Amniotic epithelial cell (primary cell): ENCODE data around the gene GPR26.

Source experiments
- DNase-seq: peaks from one replicate; pipeline ENCODE4 v3.0.0-alpha.2; 2010; ENCODE audit warnings: low read depth

The GPR26 gene

GRCh38 chr10:123666318-123667236, at the start of gene GPR26:
GPR26 (plus strand) TSS chr10:123666355; CDS start chr10:123666408, 53 bp downstream.
- no peak for DNase-seq

- no peak for DNase-seq
Measured at GRCh38 chr10:123618224-123618623, 47.9 kb upstream of the GPR26 start.

- DNase-seq, result no peak
Measured at GRCh38 chr10:123619067-123619855, 46.9 kb upstream of the GPR26 start.

- DNase-seq, result no peak
Measured at GRCh38 chr10:123620621-123621020, 45.5 kb upstream of the GPR26 start.

DNA sequence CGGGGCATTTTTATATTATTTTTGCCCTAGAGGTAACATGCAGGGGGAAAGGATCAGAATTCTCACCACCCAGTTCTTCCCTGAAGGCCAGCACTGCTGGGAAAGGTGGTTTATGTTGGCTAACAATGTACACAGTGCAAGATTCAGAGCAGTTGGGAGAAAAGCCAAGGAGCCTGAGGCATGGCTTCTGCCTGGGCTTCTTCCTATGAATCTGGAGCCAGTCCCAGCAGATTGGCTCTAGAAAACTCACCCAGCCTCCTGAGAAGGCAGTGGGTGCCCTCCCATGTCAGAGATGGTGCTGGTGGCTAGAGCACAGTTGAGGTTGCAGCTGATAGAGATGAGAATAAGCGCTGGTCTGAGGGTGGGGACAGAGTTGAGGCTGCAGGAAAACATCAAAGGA, 44.7 kb upstream of the GPR26 start:
- no peak for DNase-seq

GRCh38 chr10:123621916-123622315, 44.2 kb upstream of the GPR26 start:
- no peak for DNase-seq

- no peak for DNase-seq
Measured at GRCh38 chr10:123622381-123622780, 43.8 kb upstream of the GPR26 start.

DNA sequence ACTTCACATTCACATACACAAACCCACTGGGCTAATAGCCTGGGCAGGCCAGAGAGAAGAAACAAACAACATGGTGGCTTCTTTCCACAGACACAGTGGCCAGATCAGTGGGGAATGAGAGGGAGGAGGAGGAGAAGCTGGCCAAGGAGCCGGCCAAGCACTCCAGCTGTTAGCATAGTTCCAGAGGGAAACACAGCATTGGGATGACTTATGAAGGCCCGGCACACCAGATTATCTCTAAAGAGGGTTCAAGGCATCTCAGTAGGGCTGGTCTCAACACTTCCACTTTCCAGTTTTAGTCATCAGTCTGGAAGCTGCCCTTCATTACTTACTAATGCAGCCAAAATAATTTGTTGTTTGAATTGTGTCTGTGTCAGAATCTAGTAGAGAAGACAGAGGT, 42.1 kb upstream of the GPR26 start:
- DNase-seq, result no peak

DNA sequence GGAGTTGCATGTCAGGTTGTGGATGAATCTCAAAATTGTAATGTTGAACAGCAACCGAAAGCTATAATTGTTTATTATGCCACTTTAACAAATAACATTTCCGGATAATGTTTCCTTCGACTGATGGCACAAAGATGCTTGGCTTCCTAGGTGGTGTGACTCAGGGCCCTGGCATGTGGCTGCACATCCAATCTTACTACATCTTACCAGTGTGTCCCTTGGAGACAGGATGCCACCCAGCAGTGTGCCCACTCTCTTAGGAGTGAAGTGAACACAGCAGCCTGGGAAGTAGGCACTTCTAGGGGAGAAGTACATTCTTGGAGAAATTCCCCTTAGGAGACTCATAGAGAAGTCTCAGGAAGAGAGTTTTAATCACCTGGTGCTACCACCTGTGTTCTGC, 33.0 kb upstream of the GPR26 start:
- DNase-seq, result no peak

DNA sequence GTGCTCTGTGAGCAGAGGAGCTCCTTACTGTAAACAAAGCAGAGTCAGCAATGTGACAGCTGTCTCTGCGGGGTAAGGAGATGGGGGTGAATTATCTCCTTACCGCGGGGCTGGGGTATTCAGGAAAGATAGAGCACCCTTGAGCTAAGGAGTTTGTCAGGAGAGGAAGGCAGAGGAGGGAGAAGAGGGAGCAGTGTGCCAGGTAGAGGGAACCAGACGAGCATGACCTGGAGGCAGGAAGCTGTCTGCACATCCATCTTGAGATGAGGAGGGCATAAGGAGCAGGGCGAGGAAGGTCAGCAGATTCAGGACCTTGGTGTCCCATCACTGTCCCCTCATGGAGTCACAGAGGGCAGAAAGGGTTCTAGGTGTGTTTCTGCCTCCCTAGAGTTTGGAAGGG, 32.5 kb upstream of the GPR26 start:
- DNase-seq, result no peak

- DNase-seq, result no peak
Measured at GRCh38 chr10:123634221-123634620, 31.9 kb upstream of the GPR26 start.

GRCh38 chr10:123635131-123635530, 31.0 kb upstream of the GPR26 start:
- no peak for DNase-seq

DNA sequence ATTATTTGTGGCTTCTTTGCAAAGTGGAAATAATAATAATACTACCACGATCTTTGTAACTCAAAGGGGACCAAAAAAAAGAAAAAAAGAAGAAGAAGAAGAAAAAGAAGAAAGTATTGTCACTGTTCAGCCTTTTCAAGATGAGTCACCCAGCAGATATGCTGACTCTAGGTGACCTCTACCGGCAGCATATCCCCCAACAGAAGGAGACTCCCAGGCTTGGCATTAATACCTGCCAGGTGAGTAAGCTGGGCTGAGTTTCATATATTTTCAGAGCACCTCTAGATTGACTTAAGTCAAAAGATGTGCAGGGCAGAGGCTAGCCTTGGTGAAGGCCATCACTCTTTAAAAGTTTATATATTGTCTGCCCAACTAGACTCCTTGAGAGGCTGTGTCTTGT, 30.4 kb upstream of the GPR26 start:
- DNase-seq, result no peak

GRCh38 chr10:123636598-123637325, 29.4 kb upstream of the GPR26 start:
- no peak for DNase-seq

- DNase-seq, result no peak
Measured at GRCh38 chr10:123637326-123637880, 28.8 kb upstream of the GPR26 start.

- no peak for DNase-seq
Measured at GRCh38 chr10:123639131-123639530, 27.0 kb upstream of the GPR26 start.

DNA sequence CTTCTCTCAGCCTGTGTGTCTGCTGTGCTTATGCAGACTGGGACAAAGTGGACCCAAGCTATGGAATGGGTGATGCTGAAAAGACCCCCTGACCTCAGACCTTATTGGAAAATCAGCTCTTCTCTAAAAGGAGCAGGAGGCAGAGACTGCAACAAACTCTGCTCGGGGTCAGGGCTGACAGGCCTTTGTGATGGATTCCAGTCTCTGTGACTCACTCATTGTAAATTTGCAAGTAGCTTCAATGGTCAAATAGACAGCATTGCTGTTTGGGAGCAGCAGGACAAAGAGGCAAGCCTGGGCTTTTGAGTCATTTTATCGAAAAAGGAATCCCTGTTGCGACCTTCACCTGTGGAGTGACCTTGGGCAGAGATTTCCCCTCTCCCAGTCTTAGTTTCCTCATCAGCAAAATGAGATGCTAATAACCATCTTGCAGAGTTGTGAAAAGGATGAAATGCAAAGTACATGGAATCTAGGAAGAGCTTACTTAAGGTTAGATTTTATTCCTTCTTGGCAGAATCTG, 26.1 kb upstream of the GPR26 start:
- DNase-seq, result no peak

GRCh38 chr10:123642293-123642692, 23.9 kb upstream of the GPR26 start:
- no peak for DNase-seq

GRCh38 chr10:123642697-123643096, 23.5 kb upstream of the GPR26 start:
- DNase-seq, result no peak

DNA sequence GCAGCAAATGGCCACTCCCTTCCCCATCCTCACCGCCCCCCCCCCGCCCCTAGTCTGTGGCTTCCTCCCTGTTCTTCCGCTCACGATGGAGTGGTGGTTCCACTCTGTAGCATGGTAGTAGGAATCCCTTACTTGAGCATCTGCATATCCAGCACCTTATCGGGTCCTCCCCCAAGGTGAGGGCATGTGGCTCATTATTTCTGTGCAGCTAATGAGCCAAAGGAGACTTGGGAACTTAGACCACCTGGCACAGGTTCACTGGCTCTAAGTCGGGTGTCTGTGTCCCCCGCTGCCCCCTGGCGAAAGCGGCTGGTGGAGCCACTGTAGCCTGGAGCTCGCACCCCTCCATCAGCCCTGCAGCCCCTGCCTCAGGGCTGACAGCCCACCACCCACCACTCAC, 22.8 kb upstream of the GPR26 start:
- no peak for DNase-seq

DNA sequence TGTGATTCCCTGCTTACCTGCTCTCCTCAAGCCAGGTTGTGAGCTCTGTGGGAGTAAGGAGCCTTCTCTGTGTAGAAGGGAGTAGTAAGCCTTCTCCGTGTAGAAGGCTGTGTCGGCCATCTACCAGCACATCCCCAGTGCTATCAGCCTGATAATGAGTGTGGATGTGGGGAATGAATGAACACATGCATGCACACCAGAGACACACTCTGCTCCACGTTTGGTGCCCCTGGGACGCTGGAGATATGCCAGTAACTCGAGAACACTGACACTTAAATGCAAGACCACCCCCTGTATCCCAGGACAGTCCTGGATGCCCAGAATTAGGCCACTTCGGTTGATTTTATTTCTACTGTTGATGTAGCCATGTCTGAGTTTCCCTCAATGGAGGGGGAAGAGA, 21.1 kb upstream of the GPR26 start:
- DNase-seq, result no peak

DNA sequence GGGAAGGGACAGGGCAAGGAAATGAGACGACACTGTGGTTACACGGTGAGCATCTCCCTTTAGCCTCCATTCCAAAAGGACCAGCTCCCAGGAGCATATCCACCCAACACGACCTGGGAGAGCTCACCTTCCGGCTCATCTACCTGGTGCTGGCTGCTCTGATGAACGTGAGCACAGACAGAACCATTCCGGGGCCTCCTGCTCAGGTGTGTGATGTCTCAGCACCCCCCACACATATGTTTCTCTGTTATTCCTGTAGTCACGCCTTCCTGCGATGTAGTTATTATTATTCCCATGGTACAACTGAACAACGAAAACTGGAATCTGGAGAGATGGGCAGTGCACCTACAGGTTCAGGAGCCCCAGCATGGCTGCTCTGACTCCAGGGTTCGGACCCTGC, 20.5 kb upstream of the GPR26 start:
- no peak for DNase-seq
